GM12872 (cell line): ENCODE measurements around the gene CUBN.

Experiments used
- CTCF ChIP-seq: IDR thresholded peaks from 3 replicates; pipeline ENCODE4 v1.5.1; 2011; ENCODE audit warnings: low read depth, mild to moderate bottlenecking, low read length, moderate library complexity; ENCODE audit not compliant: insufficient read depth

CUBN gene

DNA sequence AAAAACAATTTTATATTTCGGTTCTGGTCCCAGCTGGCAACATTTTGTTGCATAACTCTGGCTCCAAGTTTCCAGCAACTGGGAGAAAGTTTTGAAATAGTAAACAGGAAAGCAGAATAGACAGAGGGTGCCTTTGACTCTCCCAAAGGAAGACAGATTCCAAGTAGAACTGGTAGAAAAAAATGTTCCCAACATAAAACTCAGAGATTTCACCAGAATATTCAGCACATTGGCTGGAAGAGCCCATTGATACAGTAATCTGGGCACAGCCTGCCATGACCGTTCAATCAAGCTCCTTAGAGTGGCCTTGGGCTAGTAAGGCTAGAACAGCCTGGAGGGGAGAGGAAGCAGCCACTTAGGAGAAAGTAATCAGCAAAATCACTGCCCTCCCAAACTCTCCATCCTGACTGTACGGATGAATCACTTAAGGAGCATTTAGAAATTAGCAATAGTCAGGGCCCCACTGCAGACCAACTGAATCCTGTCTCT lies 120.4 kb downstream of the CUBN start:
- TF ChIP-seq CTCF: no peak

- no peak for TF ChIP-seq CTCF
Observed at GRCh38 chr10:17007418-17007770, 122.2 kb downstream of the CUBN start.

DNA sequence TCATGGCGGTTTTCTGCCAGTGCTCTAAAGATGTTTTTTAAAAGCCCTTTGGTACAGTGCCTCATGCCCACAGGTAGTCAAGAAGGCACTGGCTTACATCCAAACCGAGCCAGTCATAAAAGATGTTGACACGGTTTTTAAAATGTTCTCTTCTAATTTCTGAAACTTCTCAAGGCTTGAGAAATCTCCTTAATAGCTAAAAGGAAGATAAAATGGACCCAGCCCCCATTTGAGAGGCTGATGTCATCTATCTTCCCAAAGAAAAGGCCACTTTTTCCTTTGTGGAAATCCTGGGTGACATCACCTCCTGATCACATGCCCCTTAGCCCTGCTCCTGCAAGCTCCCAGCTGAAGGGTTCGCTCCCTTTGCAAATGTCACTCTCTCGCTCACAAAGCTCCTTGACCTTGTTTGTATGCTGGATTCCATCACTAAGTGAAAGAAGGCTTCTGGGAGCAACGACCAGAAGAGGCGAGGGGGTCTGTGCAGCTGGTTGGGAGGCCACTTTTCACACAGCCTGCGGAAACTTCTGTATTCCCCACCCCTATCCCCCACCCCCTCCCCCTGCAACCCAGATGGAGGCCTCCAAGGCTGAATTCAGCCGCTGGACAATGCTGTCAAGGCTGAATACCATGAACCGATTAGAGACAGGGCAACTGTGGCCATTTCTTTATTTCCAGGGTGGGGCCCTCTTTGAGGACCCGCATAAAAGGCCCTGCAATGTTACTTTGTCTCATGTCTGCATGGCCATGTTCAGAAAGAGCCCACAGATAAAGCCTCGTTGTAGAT lies 122.8 kb downstream of the CUBN start:
- no peak for TF ChIP-seq CTCF

DNA sequence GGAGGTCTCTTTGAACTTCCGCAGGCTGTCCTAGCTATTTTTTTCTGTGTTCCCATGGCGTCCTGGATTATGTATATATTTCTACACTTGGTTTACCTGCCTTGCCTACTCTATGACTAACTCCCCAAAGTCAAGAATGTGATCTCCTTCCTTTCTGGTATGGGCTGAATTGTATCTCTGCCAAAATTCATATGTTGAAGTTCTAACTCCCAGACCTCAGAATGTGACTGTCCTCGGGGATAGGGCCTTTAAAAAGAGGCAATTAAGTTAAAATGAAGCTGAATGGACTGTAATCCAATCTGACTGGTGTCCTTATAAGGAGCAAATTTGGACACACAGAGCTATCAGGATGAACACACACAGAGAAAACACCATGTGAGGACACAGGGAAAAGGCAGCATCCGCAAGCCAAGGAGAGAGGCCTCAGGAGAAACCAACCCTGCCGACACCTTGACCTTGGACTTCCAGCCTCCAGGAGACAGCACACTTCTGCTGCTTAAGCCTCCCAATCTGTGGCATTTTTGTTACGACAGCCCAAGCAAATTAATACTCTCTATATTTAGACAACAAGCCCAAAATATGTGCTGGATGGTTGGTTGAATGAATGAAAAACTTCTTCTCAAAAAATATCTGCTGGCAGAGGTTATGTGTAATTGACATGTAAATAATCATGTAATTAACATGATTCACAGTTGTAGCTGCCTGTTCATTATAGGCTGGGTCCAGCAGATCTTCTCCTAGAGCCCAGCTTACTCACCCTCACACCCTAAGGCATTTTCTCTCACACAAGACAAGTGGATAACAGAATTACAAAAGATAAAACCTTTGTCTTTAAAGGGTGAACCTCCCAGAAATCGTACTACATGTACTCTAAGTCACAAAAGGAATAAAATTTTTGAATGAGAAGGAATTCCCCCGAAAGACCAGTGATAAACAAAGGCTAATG lies 123.7 kb downstream of the CUBN start:
- TF ChIP-seq CTCF: no peak

GRCh38 chr10:17004801-17005380 lies 124.7 kb downstream of the CUBN start:
- TF ChIP-seq CTCF: no peak

GRCh38 chr10:17003651-17004286 lies 125.8 kb downstream of the CUBN start:
- TF ChIP-seq CTCF: no peak
